Measurements from ENCODE around the gene NDUFS3. TPM values are rescaled to one million over a fixed set of nuclear protein-coding genes. Genes with fewer than 3 reads are reported as not detected.

NDUFS3 gene
- polyA plus RNA-seq, 1 donor = 112 TPM

GRCh38 chr11:47603295-47603694 is 24.4 kb downstream of the NDUFS3 start:
- WGBS (ENCODE audit: insufficient coverage, low lambda C conversion rate) = 100% methylated on average over 1 of the region's 4 CpGs
- Histone ChIP-seq H3K27me3 (ENCODE audit: control insufficient read depth, insufficient read depth, low read length) (no peaks in the 10 kb centered on the region), H3K9me3 (ENCODE audit: control insufficient read depth, low read depth, low read length) (no peaks in the 10 kb centered on the region), H3K27ac (ENCODE audit: low read length) (no peak overlapping the region), H3K4me3 (ENCODE audit: low read length) (no peak overlapping the region), H3K36me3 (ENCODE audit: control insufficient read depth, insufficient read depth, low read length) (peaks cover 3% of the 10 kb centered on the region), H3K4me1 (ENCODE audit: control insufficient read depth, insufficient read depth, low read length) (no peaks in the 10 kb centered on the region)
- no peak for DNase-seq

DNA sequence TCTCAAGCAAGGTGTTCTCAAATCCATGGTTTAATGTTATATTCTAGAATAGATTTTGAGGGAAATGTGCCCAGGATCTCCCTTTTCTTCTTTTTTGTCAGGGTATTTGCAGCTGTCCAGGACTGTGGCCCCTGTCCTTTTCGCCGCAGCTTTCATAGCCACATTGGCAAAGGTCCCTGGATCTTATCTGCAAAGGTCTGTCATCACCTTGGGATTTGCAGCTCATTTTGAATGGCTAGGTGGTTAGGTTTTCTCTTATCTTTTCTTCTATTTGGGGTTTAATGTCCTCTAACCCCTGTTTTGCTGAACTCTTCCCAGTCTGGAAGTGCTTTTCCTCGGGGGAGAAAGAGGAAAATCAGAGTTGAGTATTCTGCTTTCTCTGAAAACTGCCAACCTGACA is 27.0 kb downstream of the NDUFS3 start:
- no peaks in the 10 kb centered on the region for H3K27me3 ChIP-seq (ENCODE audit: control insufficient read depth, insufficient read depth, low read length)
- WGBS (ENCODE audit: insufficient coverage, low lambda C conversion rate) = no CpG with 5 or more reads among the region's 3 CpGs

GRCh38 chr11:47606731-47607130 is 27.9 kb downstream of the NDUFS3 start:
- no peak for DNase-seq
- no peak overlapping the region for H3K27ac ChIP-seq (ENCODE audit: low read length)
- peaks cover 13% of the 10 kb centered on the region for H3K36me3 ChIP-seq (ENCODE audit: control insufficient read depth, insufficient read depth, low read length)
- H3K4me1 ChIP-seq (ENCODE audit: control insufficient read depth, insufficient read depth, low read length) = no peaks in the 10 kb centered on the region
- H3K9me3 ChIP-seq (ENCODE audit: control insufficient read depth, low read depth, low read length) = no peaks in the 10 kb centered on the region
- H3K27me3 ChIP-seq (ENCODE audit: control insufficient read depth, insufficient read depth, low read length) = no peaks in the 10 kb centered on the region
- WGBS (ENCODE audit: insufficient coverage, low lambda C conversion rate) = no CpG with 5 or more reads among the region's 5 CpGs
- H3K4me3 ChIP-seq (ENCODE audit: low read length) = no peak overlapping the region

More for the DNA sequence above, 27.0 kb downstream of the NDUFS3 start:
- peaks cover 9% of the 10 kb centered on the region for H3K36me3 ChIP-seq (ENCODE audit: control insufficient read depth, insufficient read depth, low read length)
- H3K4me1 ChIP-seq (ENCODE audit: control insufficient read depth, insufficient read depth, low read length) = no peaks in the 10 kb centered on the region
- no peaks in the 10 kb centered on the region for H3K9me3 ChIP-seq (ENCODE audit: control insufficient read depth, low read depth, low read length)
- H3K27ac ChIP-seq (ENCODE audit: low read length) = no peak overlapping the region
- no peak for DNase-seq
- H3K4me3 ChIP-seq (ENCODE audit: low read length) = no peak overlapping the region

GRCh38 chr11:47607380-47607779 is 28.5 kb downstream of the NDUFS3 start:
- Histone ChIP-seq H3K9me3 (ENCODE audit: control insufficient read depth, low read depth, low read length) (no peaks in the 10 kb centered on the region), H3K4me3 (ENCODE audit: low read length) (no peak overlapping the region), H3K4me1 (ENCODE audit: control insufficient read depth, insufficient read depth, low read length) (no peaks in the 10 kb centered on the region), H3K27me3 (ENCODE audit: control insufficient read depth, insufficient read depth, low read length) (no peaks in the 10 kb centered on the region), H3K27ac (ENCODE audit: low read length) (no peak overlapping the region), H3K36me3 (ENCODE audit: control insufficient read depth, insufficient read depth, low read length) (peaks cover 13% of the 10 kb centered on the region)
- no peak for DNase-seq
- WGBS (ENCODE audit: insufficient coverage, low lambda C conversion rate) = no CpG with 5 or more reads among the region's 7 CpGs

- Histone ChIP-seq H3K27ac (ENCODE audit: low read length) (no peak overlapping the region), H3K9me3 (ENCODE audit: control insufficient read depth, low read depth, low read length) (no peaks in the 10 kb centered on the region), H3K4me1 (ENCODE audit: control insufficient read depth, insufficient read depth, low read length) (no peaks in the 10 kb centered on the region), H3K27me3 (ENCODE audit: control insufficient read depth, insufficient read depth, low read length) (no peaks in the 10 kb centered on the region), H3K4me3 (ENCODE audit: low read length) (no peak overlapping the region), H3K36me3 (ENCODE audit: control insufficient read depth, insufficient read depth, low read length) (peaks cover 13% of the 10 kb centered on the region)
- DNase-seq = no peak
- 80% methylated on average over 2 of the region's 3 CpGs for WGBS (ENCODE audit: insufficient coverage, low lambda C conversion rate)
Observed at GRCh38 chr11:47609675-47610074, 30.8 kb downstream of the NDUFS3 start.

- WGBS (ENCODE audit: insufficient coverage, low lambda C conversion rate) = no CpG with 5 or more reads among the region's 6 CpGs
- Histone ChIP-seq H3K4me1 (ENCODE audit: control insufficient read depth, insufficient read depth, low read length) (no peaks in the 10 kb centered on the region), H3K36me3 (ENCODE audit: control insufficient read depth, insufficient read depth, low read length) (peaks cover 12% of the 10 kb centered on the region), H3K4me3 (ENCODE audit: low read length) (no peak overlapping the region), H3K9me3 (ENCODE audit: control insufficient read depth, low read depth, low read length) (no peaks in the 10 kb centered on the region), H3K27ac (ENCODE audit: low read length) (no peak overlapping the region), H3K27me3 (ENCODE audit: control insufficient read depth, insufficient read depth, low read length) (no peaks in the 10 kb centered on the region)
- no peak for DNase-seq
Observed at GRCh38 chr11:47611348-47611794, 32.5 kb downstream of the NDUFS3 start.

DNA sequence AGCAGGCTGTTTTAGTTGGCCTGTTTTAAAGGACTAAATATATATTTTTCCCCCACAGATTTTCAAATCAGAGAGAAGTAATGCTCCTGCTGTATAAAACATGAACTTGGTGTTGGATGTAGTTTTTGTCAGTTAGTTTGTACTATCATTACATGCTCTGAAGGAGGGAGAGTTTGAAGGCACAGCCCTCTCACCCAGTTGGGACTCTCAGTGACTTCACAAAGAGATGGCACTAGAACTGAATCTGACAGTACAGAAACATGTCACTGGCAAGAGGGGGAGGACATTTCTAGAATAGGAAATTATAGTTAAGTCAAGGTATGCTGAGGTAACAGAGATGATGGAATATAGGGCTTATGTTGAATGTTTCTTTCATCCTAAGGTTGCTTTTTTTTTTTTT is 36.4 kb downstream of the NDUFS3 start:
- Histone ChIP-seq H3K4me1 (ENCODE audit: control insufficient read depth, insufficient read depth, low read length) (no peaks in the 10 kb centered on the region), H3K4me3 (ENCODE audit: low read length) (no peak overlapping the region), H3K36me3 (ENCODE audit: control insufficient read depth, insufficient read depth, low read length) (peaks cover 34% of the 10 kb centered on the region), H3K27ac (ENCODE audit: low read length) (no peak overlapping the region), H3K27me3 (ENCODE audit: control insufficient read depth, insufficient read depth, low read length) (no peaks in the 10 kb centered on the region), H3K9me3 (ENCODE audit: control insufficient read depth, low read depth, low read length) (no peaks in the 10 kb centered on the region)
- DNase-seq = no peak

- Histone ChIP-seq H3K36me3 (ENCODE audit: control insufficient read depth, insufficient read depth, low read length) (peaks cover 38% of the 10 kb centered on the region), H3K27ac (ENCODE audit: low read length) (no peak overlapping the region), H3K4me1 (ENCODE audit: control insufficient read depth, insufficient read depth, low read length) (no peaks in the 10 kb centered on the region), H3K9me3 (ENCODE audit: control insufficient read depth, low read depth, low read length) (no peaks in the 10 kb centered on the region), H3K27me3 (ENCODE audit: control insufficient read depth, insufficient read depth, low read length) (no peaks in the 10 kb centered on the region), H3K4me3 (ENCODE audit: low read length) (no peak overlapping the region)
- DNase-seq = peak; percentile 28 to 38
- WGBS (ENCODE audit: insufficient coverage, low lambda C conversion rate) = no CpG with 5 or more reads among the region's 10 CpGs
Observed at GRCh38 chr11:47616726-47617416, 38.0 kb downstream of the NDUFS3 start.

DNA sequence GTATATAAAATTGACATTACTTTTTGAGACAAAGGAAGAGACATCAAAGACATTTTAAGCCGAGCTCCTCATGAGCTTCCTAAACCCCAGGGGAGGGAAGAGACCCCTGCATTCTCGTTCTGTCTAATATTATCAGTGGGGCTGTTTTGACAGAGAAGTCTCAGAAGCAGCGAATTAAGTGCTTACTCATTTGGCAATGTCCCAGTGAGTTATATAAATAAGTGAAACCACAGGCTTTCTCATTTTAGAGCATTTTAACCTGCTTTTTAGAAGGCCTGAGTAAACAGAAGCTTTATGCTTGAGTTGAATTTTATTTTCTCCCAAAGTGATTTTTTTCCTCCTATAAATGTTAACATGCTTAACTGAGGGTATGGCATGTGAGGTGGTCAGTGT is 38.5 kb downstream of the NDUFS3 start:
- H3K27ac ChIP-seq (ENCODE audit: low read length) = no peak overlapping the region
- H3K4me3 ChIP-seq (ENCODE audit: low read length) = no peak overlapping the region
- no peaks in the 10 kb centered on the region for H3K9me3 ChIP-seq (ENCODE audit: control insufficient read depth, low read depth, low read length)
- H3K4me1 ChIP-seq (ENCODE audit: control insufficient read depth, insufficient read depth, low read length) = no peaks in the 10 kb centered on the region
- DNase-seq = no peak
- peaks cover 43% of the 10 kb centered on the region for H3K36me3 ChIP-seq (ENCODE audit: control insufficient read depth, insufficient read depth, low read length)
- no CpG with 5 or more reads among the region's 3 CpGs for WGBS (ENCODE audit: insufficient coverage, low lambda C conversion rate)
- no peaks in the 10 kb centered on the region for H3K27me3 ChIP-seq (ENCODE audit: control insufficient read depth, insufficient read depth, low read length)

DNA sequence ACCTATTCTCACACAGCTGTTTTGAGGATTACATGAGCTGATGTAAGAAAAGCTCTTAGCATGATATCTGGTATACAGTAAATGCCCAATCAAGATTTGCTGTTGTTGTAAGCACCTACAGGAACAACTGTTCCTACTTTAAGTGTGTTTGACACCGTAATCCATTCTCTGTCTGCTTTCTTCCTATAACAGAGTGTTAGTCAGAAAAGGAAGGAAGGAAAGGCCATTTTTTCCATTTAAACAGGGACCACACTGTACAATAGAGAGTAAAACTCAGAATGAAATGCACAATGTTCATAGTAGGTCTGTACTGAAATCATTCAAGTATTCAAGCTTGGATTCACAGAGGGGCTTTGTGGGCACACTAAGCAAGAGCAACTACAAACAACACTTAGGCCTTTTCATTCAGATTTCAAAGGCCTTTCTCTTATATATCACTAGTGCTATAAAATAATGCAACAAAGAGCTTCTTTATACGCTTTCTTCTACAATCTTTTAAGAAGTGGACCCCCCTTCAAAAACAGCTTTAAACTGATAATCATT is 42.0 kb downstream of the NDUFS3 start:
- H3K27me3 ChIP-seq (ENCODE audit: control insufficient read depth, insufficient read depth, low read length) = no peaks in the 10 kb centered on the region
- peaks cover 69% of the 10 kb centered on the region for H3K36me3 ChIP-seq (ENCODE audit: control insufficient read depth, insufficient read depth, low read length)
- no peak overlapping the region for H3K4me3 ChIP-seq (ENCODE audit: low read length)
- no peaks in the 10 kb centered on the region for H3K4me1 ChIP-seq (ENCODE audit: control insufficient read depth, insufficient read depth, low read length)
- H3K27ac ChIP-seq (ENCODE audit: low read length) = no peak overlapping the region
- no peak for DNase-seq
- WGBS (ENCODE audit: insufficient coverage, low lambda C conversion rate) = 100% methylated on average over 1 of the region's 2 CpGs
- H3K9me3 ChIP-seq (ENCODE audit: control insufficient read depth, low read depth, low read length) = no peaks in the 10 kb centered on the region

GRCh38 chr11:47626234-47626633 is 47.4 kb downstream of the NDUFS3 start:
- H3K36me3 ChIP-seq (ENCODE audit: control insufficient read depth, insufficient read depth, low read length) = peaks cover 74% of the 10 kb centered on the region
- no peak overlapping the region for H3K27ac ChIP-seq (ENCODE audit: low read length)
- WGBS (ENCODE audit: insufficient coverage, low lambda C conversion rate) = 100% methylated on average over 1 of the region's 8 CpGs

More at GRCh38 chr11:47626234-47626633, 47.4 kb downstream of the NDUFS3 start:
- Histone ChIP-seq H3K27me3 (ENCODE audit: control insufficient read depth, insufficient read depth, low read length) (no peaks in the 10 kb centered on the region), H3K4me1 (ENCODE audit: control insufficient read depth, insufficient read depth, low read length) (peaks cover 6% of the 10 kb centered on the region), H3K9me3 (ENCODE audit: control insufficient read depth, low read depth, low read length) (no peaks in the 10 kb centered on the region), H3K4me3 (ENCODE audit: low read length) (no peak overlapping the region)
- DNase-seq = no peak

Data from large intestine (tissue), 3 donors.